NT2/D1 (cell line): Measurements from ENCODE around the gene KIAA1958.

ENCODE experiments used
- DNase-seq: peaks from one replicate; pipeline ENCODE4 v3.0.0-alpha.2; 2011; ENCODE audit warnings: low read depth, low spot score
- H3K27me3 ChIP-seq: 2 replicates; pipeline ENCODE4 v1.6.0; 2011; ENCODE audit warnings: mild to moderate bottlenecking; ENCODE audit not compliant: insufficient read length, insufficient read depth
- H3K36me3 ChIP-seq: 2 replicates; pipeline ENCODE4 v1.6.1; 2011; ENCODE audit warnings: mild to moderate bottlenecking, low read length, mixed read lengths; ENCODE audit not compliant: insufficient read depth, insufficient read length
- H3K4me1 ChIP-seq: 2 replicates; pipeline ENCODE4 v1.5.1; 2011; ENCODE audit not compliant: insufficient read depth, insufficient read length
- H3K4me3 ChIP-seq: 2 replicates; pipeline ENCODE4 v1.5.1; 2011; ENCODE audit warnings: low read depth; ENCODE audit not compliant: insufficient read length
- H3K9ac ChIP-seq: 2 replicates; pipeline ENCODE4 v1.6.0; 2011; ENCODE audit warnings: low read depth; ENCODE audit not compliant: insufficient read length
- H3K9me3 ChIP-seq: 2 replicates; pipeline ENCODE4 v1.5.1; 2011; ENCODE audit warnings: mild to moderate bottlenecking, low read length; ENCODE audit not compliant: insufficient read depth
- SUZ12 ChIP-seq: IDR thresholded peaks from 2 replicates; pipeline ENCODE4 v1.6.1; 2011; ENCODE audit not compliant: insufficient read length, insufficient read depth; ENCODE audit errors: extremely low read depth
- YY1 ChIP-seq: IDR thresholded peaks from 2 replicates; pipeline ENCODE4 v1.6.1; 2011; ENCODE audit not compliant: insufficient read length, insufficient read depth
- ZNF274 ChIP-seq: IDR thresholded peaks from 2 replicates; pipeline ENCODE4 v1.6.1; 2011; ENCODE audit warnings: mild to moderate bottlenecking, low read depth, low read length

Gene KIAA1958

GRCh38 chr9:112489876-112490666 lies 3.4 kb downstream of the KIAA1958 start:
- Histone ChIP-seq H3K9ac (peak overlapping the region; percentile 16), H3K9me3 (peaks cover 21% of the 10 kb centered on the region), H3K36me3 (peaks cover 25% of the 10 kb centered on the region), H3K4me3 (no peak overlapping the region), H3K4me1 (peaks cover 3% of the 10 kb centered on the region), H3K27me3 (no peaks in the 10 kb centered on the region)
- no peak for TF ChIP-seq ZNF274
- TF ChIP-seq SUZ12, result no peak
- TF ChIP-seq YY1, result no peak
- no peak for DNase-seq

DNA sequence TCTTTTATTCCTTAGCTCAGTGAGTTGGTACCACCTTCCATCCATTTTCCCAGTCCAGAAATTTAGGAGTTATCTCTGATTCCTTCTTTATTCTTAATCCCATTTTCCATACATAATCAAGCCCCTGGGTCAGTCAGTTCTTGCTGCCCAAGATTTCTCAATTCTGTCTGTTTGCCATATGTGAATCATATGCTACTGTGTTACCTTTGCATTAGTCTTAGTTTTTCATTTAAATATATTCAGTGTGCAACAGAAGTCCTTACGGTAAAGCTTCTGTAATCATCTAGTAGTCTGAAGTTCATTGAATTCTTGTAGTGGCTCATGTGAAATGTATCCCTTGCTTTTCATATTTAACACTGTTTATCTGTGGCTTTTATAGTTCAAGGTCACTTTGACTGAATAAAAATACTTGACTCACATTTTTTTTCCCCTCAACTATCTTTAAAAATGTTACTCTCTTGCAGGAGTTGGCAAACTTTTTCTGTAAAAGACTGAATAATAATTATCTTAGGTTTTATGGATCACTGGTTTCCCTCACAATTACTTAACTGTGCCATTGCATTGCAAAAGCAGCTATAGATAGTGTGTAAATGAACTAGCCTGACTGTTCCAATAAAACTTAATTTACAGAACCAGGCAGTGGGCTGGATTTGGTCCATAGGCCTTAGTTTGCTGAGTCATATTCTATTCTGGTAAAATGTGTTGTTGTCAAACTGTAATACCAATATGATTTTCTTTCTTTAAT lies 6.9 kb downstream of the KIAA1958 start:
- H3K36me3 ChIP-seq, result peaks cover 25% of the 10 kb centered on the region
- H3K4me3 ChIP-seq, result no peak overlapping the region
- H3K4me1 ChIP-seq, result no peaks in the 10 kb centered on the region
- TF ChIP-seq SUZ12 (no peak), ZNF274 (no peak), YY1 (no peak)
- H3K9ac ChIP-seq, result no peak overlapping the region
- DNase-seq, result no peak
- H3K27me3 ChIP-seq, result no peaks in the 10 kb centered on the region
- H3K9me3 ChIP-seq, result peaks cover 21% of the 10 kb centered on the region

GRCh38 chr9:112494153-112494552 lies 7.5 kb downstream of the KIAA1958 start:
- peaks cover 25% of the 10 kb centered on the region for H3K36me3 ChIP-seq
- peaks cover 21% of the 10 kb centered on the region for H3K9me3 ChIP-seq
- H3K4me1 ChIP-seq, result no peaks in the 10 kb centered on the region
- H3K9ac ChIP-seq, result no peak overlapping the region
- H3K27me3 ChIP-seq, result no peaks in the 10 kb centered on the region
- no peak for DNase-seq
- H3K4me3 ChIP-seq, result no peak overlapping the region
- TF ChIP-seq ZNF274 (no peak), YY1 (no peak), SUZ12 (no peak)

- DNase-seq, result no peak
- TF ChIP-seq ZNF274 (no peak), YY1 (no peak), SUZ12 (no peak)
- H3K27me3 ChIP-seq, result no peaks in the 10 kb centered on the region
- H3K9me3 ChIP-seq, result peaks cover 21% of the 10 kb centered on the region
- H3K36me3 ChIP-seq, result peaks cover 25% of the 10 kb centered on the region
- no peaks in the 10 kb centered on the region for H3K4me1 ChIP-seq
- H3K9ac ChIP-seq, result no peak overlapping the region
- H3K4me3 ChIP-seq, result no peak overlapping the region
Measured at GRCh38 chr9:112495614-112496013, 9.0 kb downstream of the KIAA1958 start.

DNA sequence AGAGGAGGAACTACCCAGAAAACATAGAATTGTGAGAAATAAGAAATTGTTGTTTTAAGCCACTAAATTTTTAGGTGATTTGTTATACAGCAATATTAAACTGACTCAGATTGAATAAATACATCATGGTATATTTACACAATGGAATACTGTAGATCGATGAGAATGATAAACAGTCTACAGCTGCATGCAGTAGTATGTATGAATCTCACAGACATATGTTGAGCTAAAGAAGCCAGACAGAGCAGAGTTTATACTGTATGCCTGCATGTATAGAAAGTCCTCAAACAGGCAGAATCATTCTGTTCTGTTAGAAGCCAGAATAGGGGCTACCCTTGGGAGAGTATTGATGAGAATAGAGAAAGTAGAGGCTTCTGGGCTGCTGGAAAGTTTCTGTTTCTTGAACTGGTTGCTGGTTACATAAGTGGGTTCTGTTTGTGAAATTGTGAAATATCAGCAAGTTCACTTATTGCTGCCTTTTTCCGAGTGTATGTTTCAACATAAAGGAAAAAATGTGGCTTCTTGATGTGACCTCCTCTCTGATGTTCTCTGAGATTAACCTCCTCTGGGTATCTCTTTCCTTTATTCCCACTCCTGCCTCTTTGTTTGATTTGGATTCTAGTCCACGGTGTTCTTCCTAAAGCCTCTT lies 9.6 kb downstream of the KIAA1958 start:
- no peaks in the 10 kb centered on the region for H3K27me3 ChIP-seq
- DNase-seq, result no peak
- H3K4me3 ChIP-seq, result no peak overlapping the region
- peaks cover 20% of the 10 kb centered on the region for H3K36me3 ChIP-seq
- H3K9ac ChIP-seq, result no peak overlapping the region
- H3K4me1 ChIP-seq, result no peaks in the 10 kb centered on the region
- peaks cover 21% of the 10 kb centered on the region for H3K9me3 ChIP-seq
- no peak for TF ChIP-seq ZNF274
- TF ChIP-seq SUZ12, result no peak
- TF ChIP-seq YY1, result no peak

DNA sequence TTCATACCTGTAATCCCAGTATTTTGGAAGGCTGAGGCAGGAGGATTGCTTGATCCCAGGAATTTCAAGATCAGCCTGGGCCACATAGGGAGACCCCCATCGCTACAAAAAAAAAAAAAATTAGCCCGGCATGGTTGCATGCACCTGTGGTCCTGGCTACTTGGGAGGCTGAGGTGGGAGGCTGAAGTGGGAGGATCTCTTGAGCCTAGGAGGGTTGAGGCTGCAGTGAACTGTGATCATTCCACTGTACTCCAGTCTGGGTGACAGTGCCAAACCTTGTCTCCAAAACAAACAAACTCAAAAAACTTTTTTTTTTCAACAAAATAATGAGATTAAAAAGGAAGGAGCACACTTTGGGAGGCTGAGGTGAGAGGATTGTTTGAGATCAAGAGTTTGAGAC lies 14.2 kb downstream of the KIAA1958 start:
- no peaks in the 10 kb centered on the region for H3K4me1 ChIP-seq
- DNase-seq, result no peak

DNA sequence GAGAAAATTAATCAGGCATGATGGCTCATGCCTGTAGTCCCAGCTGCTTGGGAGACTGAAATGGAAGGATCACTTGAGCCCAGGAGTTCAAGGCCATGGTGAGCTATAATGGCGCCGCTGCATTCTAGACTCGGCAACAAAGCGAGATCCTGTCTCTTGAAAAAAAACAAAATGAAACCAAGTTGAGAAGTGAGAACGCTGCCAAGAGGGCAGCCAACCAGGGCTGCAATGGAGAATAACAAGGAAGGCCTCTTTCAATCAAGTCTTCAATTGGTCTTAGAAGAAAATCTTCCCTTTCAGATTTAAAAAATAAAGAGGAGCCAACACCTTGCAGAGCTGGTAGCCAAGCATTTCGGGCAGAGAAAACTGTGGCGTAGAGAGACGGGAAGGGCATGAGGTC lies 14.7 kb downstream of the KIAA1958 start:
- H3K4me1 ChIP-seq, result no peaks in the 10 kb centered on the region
- H3K27me3 ChIP-seq, result no peaks in the 10 kb centered on the region
- TF ChIP-seq YY1 (no peak), SUZ12 (no peak), ZNF274 (no peak)
- H3K36me3 ChIP-seq, result no peaks in the 10 kb centered on the region
- no peaks in the 10 kb centered on the region for H3K9me3 ChIP-seq
- H3K9ac ChIP-seq, result no peak overlapping the region
- no peak overlapping the region for H3K4me3 ChIP-seq
- DNase-seq, result no peak

More for the DNA sequence above, 14.2 kb downstream of the KIAA1958 start:
- TF ChIP-seq YY1, result no peak
- TF ChIP-seq ZNF274, result no peak
- no peak for TF ChIP-seq SUZ12
- H3K36me3 ChIP-seq, result no peaks in the 10 kb centered on the region
- no peak overlapping the region for H3K9ac ChIP-seq
- no peaks in the 10 kb centered on the region for H3K9me3 ChIP-seq
- H3K4me3 ChIP-seq, result no peak overlapping the region
- H3K27me3 ChIP-seq, result no peaks in the 10 kb centered on the region
